ENCODE results near the gene LRRC27.
A peak's percentile ranks its signal among the peaks of the same experiment; 100 is the strongest.

LRRC27 gene

DNA sequence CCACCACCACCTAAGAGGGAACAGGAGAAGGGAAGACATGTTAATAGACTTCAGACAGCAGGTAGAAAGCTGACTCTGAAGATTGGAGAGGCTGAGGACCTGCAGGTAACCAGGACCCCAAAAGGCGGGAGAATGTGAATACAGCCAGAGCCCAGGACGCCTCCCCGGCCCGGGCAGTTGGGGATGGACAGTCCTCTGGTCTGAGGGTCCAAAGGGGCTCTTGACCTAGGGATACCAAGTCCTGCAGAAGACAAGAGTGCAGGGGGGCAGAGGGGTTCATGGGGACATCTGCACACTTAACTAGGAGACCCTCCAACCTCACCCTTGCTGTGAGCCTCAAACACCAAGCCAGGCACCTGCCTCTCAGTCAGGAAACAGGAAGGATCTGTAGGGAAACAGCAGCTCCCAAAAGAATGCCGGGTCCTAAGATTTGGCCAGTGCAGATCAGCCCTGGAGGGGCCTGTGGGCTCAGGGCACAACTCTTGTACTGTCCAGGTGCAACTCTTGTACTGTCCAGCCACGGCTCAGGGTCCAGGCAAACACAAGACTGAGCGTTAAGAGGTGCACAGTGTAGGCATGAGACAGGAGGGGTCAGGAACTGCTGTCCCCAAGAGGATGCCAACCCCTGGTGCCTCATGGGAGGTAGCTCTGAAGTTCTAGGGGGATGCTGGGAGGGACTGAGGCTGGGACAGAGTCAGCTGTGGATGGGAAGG lies 22.0 kb upstream of the LRRC27 start:
- no peak overlapping the region for H3K4ac ChIP-seq (ENCODE audit: low read depth in 1 of 2, low read length in 2 of 2)
- H3K36me3 ChIP-seq (ENCODE audit: control insufficient read depth in 1 of 2, insufficient read depth in 2 of 2, low read depth in 1 of 2, low read length in 2 of 2): peaks cover 0 to 3% of the 10 kb centered on the region in 2 experiments
- peaks cover 6% of the 10 kb centered on the region for H3K79me1 ChIP-seq (replicated peaks; ENCODE audit: low read length, poor library complexity, severe bottlenecking)
- H2BK12ac ChIP-seq (ENCODE audit: low read length in 2 of 2): no peak overlapping the region
- H3K4me1 ChIP-seq (ENCODE audit: control insufficient read depth, insufficient read depth, low read depth, low read length): peaks cover 15% of the 10 kb centered on the region
- H2BK15ac ChIP-seq (ENCODE audit: low read depth, poor library complexity, severe bottlenecking): no peak overlapping the region
- DNase-seq: no peak
- no peak overlapping the region for H3K27ac ChIP-seq (ENCODE audit: low read length, poor library complexity, severe bottlenecking)
- 90% methylated on average over 7 of the region's 7 CpGs for WGBS
- H3K14ac ChIP-seq (ENCODE audit: low read length in 2 of 2): no peak overlapping the region
- peaks cover 0 to 13% of the 10 kb centered on the region in 2 experiments for H3K27me3 ChIP-seq (ENCODE audit: control insufficient read depth in 1 of 2, insufficient read depth in 1 of 2, low read length in 2 of 2)
- no peak overlapping the region for H4K8ac ChIP-seq (ENCODE audit: low read length)
- no peak overlapping the region for H3K4me3 ChIP-seq (ENCODE audit: insufficient read depth in 1 of 2, low read depth in 1 of 2, low read length in 2 of 2)
- no peak overlapping the region for H3K18ac ChIP-seq (ENCODE audit: low read depth in 1 of 2, low read length in 2 of 2)
- H2BK5ac ChIP-seq (ENCODE audit: low read depth, low read length, poor library complexity, severe bottlenecking): no peak overlapping the region
- H3K4me2 ChIP-seq (ENCODE audit: low read length, poor library complexity, severe bottlenecking): no peak overlapping the region
- no peak overlapping the region for H4K91ac ChIP-seq (ENCODE audit: low read length)
- no peak overlapping the region for H2BK120ac ChIP-seq (ENCODE audit: low read depth, low read length)
- peaks cover 5% of the 10 kb centered on the region for H3K9me3 ChIP-seq (ENCODE audit: control insufficient read depth, low read length)
- no peak overlapping the region for H3K9ac ChIP-seq (ENCODE audit: low read length)
- no peak overlapping the region for H2AK5ac ChIP-seq (ENCODE audit: low read length, severe bottlenecking)
- H2AFZ ChIP-seq (ENCODE audit: low read depth, low read length): no peak overlapping the region
- no peak overlapping the region for H3K23ac ChIP-seq (ENCODE audit: low read length in 2 of 2)

DNA sequence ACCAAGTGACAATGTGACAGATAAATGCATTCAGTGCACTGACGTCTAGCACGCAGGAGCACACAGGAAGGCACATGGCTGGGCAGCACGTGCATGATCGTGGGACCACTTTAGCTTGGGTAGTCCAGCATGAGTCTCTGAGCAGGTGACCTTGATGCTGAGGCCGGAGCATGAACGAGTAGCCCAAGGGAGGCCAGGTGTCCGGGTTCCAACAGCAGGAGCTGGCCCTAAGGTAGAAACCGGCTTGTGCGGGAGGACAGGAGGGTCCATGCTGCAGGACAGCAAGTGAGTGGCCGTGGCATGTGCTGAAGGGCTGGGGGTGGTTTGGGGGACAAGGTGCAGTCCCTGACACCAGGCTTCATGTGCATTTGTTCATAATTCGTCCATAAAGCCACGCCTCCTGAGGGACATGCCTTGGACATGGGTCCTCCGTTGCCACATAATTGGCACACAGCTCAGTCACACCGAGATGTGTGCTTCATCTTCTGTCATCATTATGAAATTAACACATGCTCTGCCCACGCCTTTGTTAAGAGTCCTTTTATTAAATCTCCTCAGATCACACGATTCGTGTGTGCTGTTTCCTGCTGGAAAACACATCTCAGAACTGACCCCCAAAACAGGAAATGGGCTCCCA lies 21.2 kb upstream of the LRRC27 start:
- WGBS: 94% methylated on average over 17 of the region's 17 CpGs
- Histone ChIP-seq H2AK5ac (ENCODE audit: low read length, severe bottlenecking) (no peak overlapping the region), H2BK120ac (ENCODE audit: low read depth, low read length) (no peak overlapping the region)

DNA sequence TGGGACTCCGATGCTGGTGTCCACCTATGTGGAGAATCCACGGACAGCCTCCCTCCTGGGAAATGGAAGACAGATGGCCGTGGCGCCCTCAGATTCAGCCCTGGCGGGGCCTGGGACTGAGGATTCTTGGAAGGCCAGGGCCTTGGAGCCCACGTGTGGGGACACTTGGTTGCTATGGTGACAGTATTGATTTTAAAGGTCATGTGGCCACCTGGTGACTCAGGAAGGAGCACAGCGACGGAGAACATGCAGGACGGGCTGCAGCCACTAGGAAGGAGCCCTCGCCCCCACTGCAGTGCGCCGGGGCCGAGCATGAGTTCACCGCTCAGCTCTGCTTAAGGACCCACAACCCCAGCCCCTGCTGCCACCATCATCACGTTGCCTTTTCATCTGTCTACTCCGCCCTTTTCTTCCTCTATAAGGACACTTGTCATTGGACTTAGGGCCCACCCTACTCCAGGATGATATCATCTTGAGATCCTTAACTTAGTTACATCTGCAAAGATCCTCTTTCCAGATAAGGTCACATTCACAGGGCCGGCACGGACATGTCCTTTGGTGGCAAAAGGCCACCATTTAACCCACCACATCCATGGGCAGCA lies 20.6 kb upstream of the LRRC27 start:
- H2BK5ac ChIP-seq (ENCODE audit: low read depth, low read length, poor library complexity, severe bottlenecking): no peak overlapping the region
- H4K91ac ChIP-seq (ENCODE audit: low read length): no peak overlapping the region
- no peak overlapping the region for H3K23ac ChIP-seq (ENCODE audit: low read length in 2 of 2)
- peaks cover 3% of the 10 kb centered on the region for H3K79me1 ChIP-seq (replicated peaks; ENCODE audit: low read length, poor library complexity, severe bottlenecking)
- no peak overlapping the region for H2AK5ac ChIP-seq (ENCODE audit: low read length, severe bottlenecking)
- no peaks in the 10 kb centered on the region for H3K36me3 ChIP-seq (ENCODE audit: control insufficient read depth in 1 of 2, insufficient read depth in 2 of 2, low read depth in 1 of 2, low read length in 2 of 2)
- no peak overlapping the region for H3K14ac ChIP-seq (ENCODE audit: low read length in 2 of 2)
- H3K4me2 ChIP-seq (ENCODE audit: low read length, poor library complexity, severe bottlenecking): no peak overlapping the region
- no peak overlapping the region for H3K4me3 ChIP-seq (ENCODE audit: insufficient read depth in 1 of 2, low read depth in 1 of 2, low read length in 2 of 2)
- no peak overlapping the region for H4K8ac ChIP-seq (ENCODE audit: low read length)
- H3K27me3 ChIP-seq (ENCODE audit: control insufficient read depth in 1 of 2, insufficient read depth in 1 of 2, low read length in 2 of 2): peaks cover 0 to 8% of the 10 kb centered on the region in 2 experiments
- no peak overlapping the region for H3K18ac ChIP-seq (ENCODE audit: low read depth in 1 of 2, low read length in 2 of 2)
- no peak overlapping the region for H3K27ac ChIP-seq (ENCODE audit: low read length, poor library complexity, severe bottlenecking)
- H3K4ac ChIP-seq (ENCODE audit: low read depth in 1 of 2, low read length in 2 of 2): no peak overlapping the region
- no peak overlapping the region for H3K9ac ChIP-seq (ENCODE audit: low read length)
- H2BK12ac ChIP-seq (ENCODE audit: low read length in 2 of 2): no peak overlapping the region
- no peak overlapping the region for H2BK15ac ChIP-seq (ENCODE audit: low read depth, poor library complexity, severe bottlenecking)
- peaks cover 15% of the 10 kb centered on the region for H3K4me1 ChIP-seq (ENCODE audit: control insufficient read depth, insufficient read depth, low read depth, low read length)
- WGBS: 65% methylated on average over 18 of the region's 18 CpGs
- no peak overlapping the region for H2BK120ac ChIP-seq (ENCODE audit: low read depth, low read length)
- peak; percentile 25 for DNase-seq
- peaks cover 5% of the 10 kb centered on the region for H3K9me3 ChIP-seq (ENCODE audit: control insufficient read depth, low read length)
- H2AFZ ChIP-seq (ENCODE audit: low read depth, low read length): no peak overlapping the region

More for the DNA sequence above, 21.2 kb upstream of the LRRC27 start:
- Histone ChIP-seq H3K4me3 (ENCODE audit: insufficient read depth in 1 of 2, low read depth in 1 of 2, low read length in 2 of 2) (no peak overlapping the region), H2BK5ac (ENCODE audit: low read depth, low read length, poor library complexity, severe bottlenecking) (no peak overlapping the region), H2BK15ac (ENCODE audit: low read depth, poor library complexity, severe bottlenecking) (no peak overlapping the region), H3K9ac (ENCODE audit: low read length) (no peak overlapping the region), H3K4me2 (ENCODE audit: low read length, poor library complexity, severe bottlenecking) (no peak overlapping the region), H4K8ac (ENCODE audit: low read length) (no peak overlapping the region), H3K27me3 (ENCODE audit: control insufficient read depth in 1 of 2, insufficient read depth in 1 of 2, low read length in 2 of 2) (peaks cover 0 to 10% of the 10 kb centered on the region in 2 experiments), H2AFZ (ENCODE audit: low read depth, low read length) (no peak overlapping the region), H3K18ac (ENCODE audit: low read depth in 1 of 2, low read length in 2 of 2) (no peak overlapping the region), H3K79me1 (replicated peaks; ENCODE audit: low read length, poor library complexity, severe bottlenecking) (peaks cover 5% of the 10 kb centered on the region), H3K14ac (ENCODE audit: low read length in 2 of 2) (no peak overlapping the region), H3K4me1 (ENCODE audit: control insufficient read depth, insufficient read depth, low read depth, low read length) (peaks cover 15% of the 10 kb centered on the region), H3K27ac (ENCODE audit: low read length, poor library complexity, severe bottlenecking) (no peak overlapping the region), H3K9me3 (ENCODE audit: control insufficient read depth, low read length) (peaks cover 5% of the 10 kb centered on the region), H3K23ac (ENCODE audit: low read length in 2 of 2) (no peak overlapping the region), H4K91ac (ENCODE audit: low read length) (no peak overlapping the region), H3K36me3 (ENCODE audit: control insufficient read depth in 1 of 2, insufficient read depth in 2 of 2, low read depth in 1 of 2, low read length in 2 of 2) (no peaks in the 10 kb centered on the region), H3K4ac (ENCODE audit: low read depth in 1 of 2, low read length in 2 of 2) (no peak overlapping the region), H2BK12ac (ENCODE audit: low read length in 2 of 2) (no peak overlapping the region)
- DNase-seq: no peak

GRCh38 chr10:132313305-132313704 lies 18.7 kb upstream of the LRRC27 start:
- no peak overlapping the region for H2BK5ac ChIP-seq (ENCODE audit: low read depth, low read length, poor library complexity, severe bottlenecking)
- H3K4me2 ChIP-seq (ENCODE audit: low read length, poor library complexity, severe bottlenecking): no peak overlapping the region
- no peaks in the 10 kb centered on the region for H3K79me1 ChIP-seq (replicated peaks; ENCODE audit: low read length, poor library complexity, severe bottlenecking)
- H4K8ac ChIP-seq (ENCODE audit: low read length): no peak overlapping the region
- no peak for DNase-seq
- no peak overlapping the region for H2AFZ ChIP-seq (ENCODE audit: low read depth, low read length)
- peaks cover 5% of the 10 kb centered on the region for H3K9me3 ChIP-seq (ENCODE audit: control insufficient read depth, low read length)
- H2AK5ac ChIP-seq (ENCODE audit: low read length, severe bottlenecking): no peak overlapping the region
- H2BK12ac ChIP-seq (ENCODE audit: low read length in 2 of 2): no peak overlapping the region
- peaks cover 0 to 8% of the 10 kb centered on the region in 2 experiments for H3K27me3 ChIP-seq (ENCODE audit: control insufficient read depth in 1 of 2, insufficient read depth in 1 of 2, low read length in 2 of 2)
- no peak overlapping the region for H3K18ac ChIP-seq (ENCODE audit: low read depth in 1 of 2, low read length in 2 of 2)
- WGBS: 87% methylated on average over 12 of the region's 12 CpGs
- peaks cover 11% of the 10 kb centered on the region for H3K4me1 ChIP-seq (ENCODE audit: control insufficient read depth, insufficient read depth, low read depth, low read length)
- no peak overlapping the region for H4K91ac ChIP-seq (ENCODE audit: low read length)
- H3K9ac ChIP-seq (ENCODE audit: low read length): no peak overlapping the region
- H3K14ac ChIP-seq (ENCODE audit: low read length in 2 of 2): no peak overlapping the region
- no peaks in the 10 kb centered on the region for H3K36me3 ChIP-seq (ENCODE audit: control insufficient read depth in 1 of 2, insufficient read depth in 2 of 2, low read depth in 1 of 2, low read length in 2 of 2)
- no peak overlapping the region for H3K4me3 ChIP-seq (ENCODE audit: insufficient read depth in 1 of 2, low read depth in 1 of 2, low read length in 2 of 2)
- H3K23ac ChIP-seq (ENCODE audit: low read length in 2 of 2): no peak overlapping the region
- H3K27ac ChIP-seq (ENCODE audit: low read length, poor library complexity, severe bottlenecking): no peak overlapping the region
- H2BK120ac ChIP-seq (ENCODE audit: low read depth, low read length): no peak overlapping the region
- no peak overlapping the region for H2BK15ac ChIP-seq (ENCODE audit: low read depth, poor library complexity, severe bottlenecking)
- no peak overlapping the region for H3K4ac ChIP-seq (ENCODE audit: low read depth in 1 of 2, low read length in 2 of 2)

Data from mesenchymal stem cell (in vitro differentiated cells and primary cell).